SK-N-MC (cell line): Measurements from ENCODE around the gene PRRX1.

Source experiments
- EZH2 ChIP-seq: fragments of 200-600 bp; sonication (generic); IDR thresholded peaks from one replicate; pipeline ENCODE4 v1.6.1; 2017; ENCODE audit warnings: antibody characterized with exemption
- FOXP2 ChIP-seq: optimal IDR thresholded peaks from 2 replicates; pipeline ENCODE3; 2011; ENCODE audit warnings: mild to moderate bottlenecking, moderate library complexity; ENCODE audit not compliant: insufficient read depth; ENCODE audit errors: extremely low read length, control extremely low read depth
- POLR2AphosphoS5 ChIP-seq: IDR thresholded peaks from 2 replicates; pipeline ENCODE4 v1.6.1; 2012; ENCODE audit warnings: mild to moderate bottlenecking, low read depth, low read length, borderline replicate concordance

DNA sequence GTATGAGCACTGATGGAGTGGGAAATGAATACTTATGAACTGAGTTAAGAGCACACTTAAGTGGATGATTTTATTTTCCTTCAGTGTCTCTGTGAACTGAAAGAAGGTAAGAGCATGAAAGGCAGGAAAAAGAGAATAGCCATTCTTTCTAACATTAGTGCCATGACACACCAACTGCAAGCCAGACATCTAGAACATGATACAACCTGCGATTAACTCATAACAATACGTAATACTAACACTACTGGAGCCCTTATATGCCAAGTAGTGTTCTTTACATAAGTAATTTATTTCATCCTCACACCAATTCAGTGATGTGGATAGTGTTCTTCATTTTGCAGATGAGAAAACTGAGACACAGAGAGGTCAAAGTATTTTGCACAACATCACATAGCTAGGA lies 56.7 kb downstream of the PRRX1 start:
- TF ChIP-seq POLR2AphosphoS5 (no peak), EZH2 (no peak), FOXP2 (no peak)
